Ascending aorta (tissue), 2 donors: ENCODE data around the gene KIDINS220. TPM values are rescaled to one million over a fixed set of nuclear protein-coding genes. Genes with fewer than 3 reads are reported as not detected.

Source experiments
- DNase-seq, 2 donors: peaks; one replicate each; pipeline ENCODE4 v3.0.0-alpha.2; 2019; ENCODE audit warnings: low spot score in 2 of 2
- H3K27ac ChIP-seq, 2 donors: fragments of 200-600 bp; sonication (generic); one replicate each; pipeline ENCODE4 v1.5.1; 2016 to 2017; ENCODE audit warnings: mild to moderate bottlenecking in 1 of 2
- H3K27me3 ChIP-seq: fragments of 200-600 bp; sonication (generic); one replicate; pipeline ENCODE4 v1.5.1; 2017
- H3K36me3 ChIP-seq, 2 donors: fragments of 200-600 bp; sonication (generic); one replicate each; pipeline ENCODE4 v1.5.1; 2016
- H3K4me1 ChIP-seq, 2 donors: fragments of 200-600 bp; sonication (generic); one replicate each; pipeline ENCODE4 v1.5.1; 2016 to 2017; ENCODE audit warnings: mild to moderate bottlenecking in 1 of 2
- H3K4me3 ChIP-seq, 2 donors: fragments of 200-600 bp; sonication (generic); one replicate each; pipeline ENCODE4 v1.5.1; 2016 to 2017; ENCODE audit warnings: mild to moderate bottlenecking in 1 of 2
- H3K9me3 ChIP-seq, 2 donors: fragments of 200-600 bp; sonication (generic); one replicate each; pipeline ENCODE4 v1.5.1; 2016
- intact Hi-C: fragments of 100-400 bp; cut with DNase I; formaldehyde crosslinking; loops from one replicate; pipeline ENCODE4 v1.15.1; 2023
- total RNA-seq: library from RNA; depleted of rRNA; stranded (reverse); fragments of >200 nt; gene quantifications from one replicate; pipeline ENCODE4 v1.1.0, GENCODE V29; 2016
- TF ChIP-seq, protein P1 (sequence below), 3 experiments: fragments of 200-600 bp in 2 of 3; fragments of 450-650 bp in 1 of 3; sonication (generic) in 2 of 3; IDR thresholded peaks; one replicate each; pipeline ENCODE4 v1.5.1; 2016 to 2019; ENCODE audit warnings: antibody characterized with exemption in 3 of 3, mild to moderate bottlenecking in 1 of 3, moderate library complexity in 1 of 3

Gene KIDINS220
- total RNA-seq, 1 donor from 2014 or later: 59.1 TPM

DNA sequence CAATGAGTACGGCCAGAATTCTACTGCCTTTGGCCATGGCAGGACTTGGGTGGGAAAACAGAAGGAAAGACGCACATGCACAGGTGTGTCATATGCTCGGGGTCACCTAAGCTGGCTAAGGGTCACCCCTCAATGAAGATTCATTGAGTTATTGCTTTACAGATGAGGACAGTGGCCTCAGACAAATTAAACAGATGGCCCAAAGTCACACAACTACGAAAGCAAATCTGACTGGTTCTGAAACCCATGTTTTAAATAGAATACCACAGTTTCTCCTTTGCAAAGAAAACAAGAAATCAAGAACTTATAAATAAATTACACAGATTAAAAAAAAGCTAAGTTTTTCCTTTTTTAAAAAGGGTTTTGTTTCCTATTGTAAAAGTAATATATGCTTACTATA, 85.0 kb downstream of the KIDINS220 start:
- TF ChIP-seq, protein P1, sequence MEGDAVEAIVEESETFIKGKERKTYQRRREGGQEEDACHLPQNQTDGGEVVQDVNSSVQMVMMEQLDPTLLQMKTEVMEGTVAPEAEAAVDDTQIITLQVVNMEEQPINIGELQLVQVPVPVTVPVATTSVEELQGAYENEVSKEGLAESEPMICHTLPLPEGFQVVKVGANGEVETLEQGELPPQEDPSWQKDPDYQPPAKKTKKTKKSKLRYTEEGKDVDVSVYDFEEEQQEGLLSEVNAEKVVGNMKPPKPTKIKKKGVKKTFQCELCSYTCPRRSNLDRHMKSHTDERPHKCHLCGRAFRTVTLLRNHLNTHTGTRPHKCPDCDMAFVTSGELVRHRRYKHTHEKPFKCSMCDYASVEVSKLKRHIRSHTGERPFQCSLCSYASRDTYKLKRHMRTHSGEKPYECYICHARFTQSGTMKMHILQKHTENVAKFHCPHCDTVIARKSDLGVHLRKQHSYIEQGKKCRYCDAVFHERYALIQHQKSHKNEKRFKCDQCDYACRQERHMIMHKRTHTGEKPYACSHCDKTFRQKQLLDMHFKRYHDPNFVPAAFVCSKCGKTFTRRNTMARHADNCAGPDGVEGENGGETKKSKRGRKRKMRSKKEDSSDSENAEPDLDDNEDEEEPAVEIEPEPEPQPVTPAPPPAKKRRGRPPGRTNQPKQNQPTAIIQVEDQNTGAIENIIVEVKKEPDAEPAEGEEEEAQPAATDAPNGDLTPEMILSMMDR (IDR thresholded peaks at IDR 0.05): no peak
- no peak overlapping the region for H3K27ac ChIP-seq
- H3K27me3 ChIP-seq: no peaks in the 10 kb centered on the region
- no peaks in the 10 kb centered on the region for H3K4me1 ChIP-seq
- no peak for DNase-seq
- H3K9me3 ChIP-seq: peaks cover 3 to 8% of the 10 kb centered on the region in 2 donors
- H3K36me3 ChIP-seq: peaks cover 5 to 26% of the 10 kb centered on the region in 2 donors
- no peak overlapping the region for H3K4me3 ChIP-seq
- intact Hi-C loops: no loop called here

DNA sequence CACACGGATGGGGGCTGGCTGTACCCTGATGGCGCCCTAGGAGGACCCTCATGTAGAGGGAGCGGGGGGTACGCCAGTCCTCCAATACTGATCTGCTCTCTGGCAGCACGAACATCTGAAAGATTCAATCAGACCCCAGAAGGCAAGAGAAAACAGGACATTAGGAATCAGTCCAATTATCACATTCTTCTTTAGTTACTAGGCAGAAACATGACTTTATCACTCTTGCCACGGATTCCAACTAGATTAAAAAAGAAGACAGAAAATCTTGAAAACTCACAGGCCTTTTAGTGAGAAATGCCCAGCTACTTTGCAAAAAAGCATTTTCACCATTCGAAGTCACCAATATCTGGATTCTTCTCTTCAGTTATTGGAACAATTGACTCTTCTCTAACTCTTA, 87.2 kb downstream of the KIDINS220 start:
- H3K27me3 ChIP-seq: no peaks in the 10 kb centered on the region
- TF ChIP-seq, protein P1 (IDR thresholded peaks at IDR 0.05): no peak
- intact Hi-C loops: no loop called here
- no peaks in the 10 kb centered on the region for H3K9me3 ChIP-seq
- H3K36me3 ChIP-seq: peaks cover 9 to 21% of the 10 kb centered on the region in 2 donors
- DNase-seq: no peak
- H3K27ac ChIP-seq: no peak overlapping the region
- H3K4me3 ChIP-seq: no peak overlapping the region
- H3K4me1 ChIP-seq: no peaks in the 10 kb centered on the region

DNA sequence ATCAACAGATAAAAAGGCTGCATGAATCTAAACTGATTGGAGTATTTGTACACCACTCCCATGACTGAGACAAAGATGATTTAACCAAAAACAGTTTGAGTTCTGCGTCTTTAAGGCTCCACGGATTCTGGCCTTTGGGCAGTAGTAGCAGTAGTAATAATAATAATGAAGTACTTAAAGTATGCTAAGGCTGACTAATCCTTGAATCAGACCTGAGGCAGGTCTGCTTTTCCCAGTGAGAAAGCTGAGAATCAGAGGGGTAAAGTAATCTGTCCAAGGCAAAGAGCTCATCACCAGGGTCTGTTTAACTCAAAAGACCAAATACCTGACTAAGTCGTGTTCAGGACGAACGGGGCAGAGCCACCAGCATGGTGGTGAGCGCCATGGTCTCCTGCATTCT, 94.2 kb downstream of the KIDINS220 start:
- Histone ChIP-seq H3K9me3 (no peaks in the 10 kb centered on the region), H3K4me3 (no peak overlapping the region), H3K4me1 (no peaks in the 10 kb centered on the region), H3K27me3 (no peaks in the 10 kb centered on the region), H3K27ac (no peak overlapping the region), H3K36me3 (peaks cover 17 to 39% of the 10 kb centered on the region in 2 donors)
- TF ChIP-seq, protein P1 (IDR thresholded peaks at IDR 0.05): no peak
- intact Hi-C loops: no loop called here
- no peak for DNase-seq

GRCh38 chr2:8740136-8740535, 97.3 kb downstream of the KIDINS220 start:
- TF ChIP-seq, protein P1 (IDR thresholded peaks at IDR 0.05): no peak

DNA sequence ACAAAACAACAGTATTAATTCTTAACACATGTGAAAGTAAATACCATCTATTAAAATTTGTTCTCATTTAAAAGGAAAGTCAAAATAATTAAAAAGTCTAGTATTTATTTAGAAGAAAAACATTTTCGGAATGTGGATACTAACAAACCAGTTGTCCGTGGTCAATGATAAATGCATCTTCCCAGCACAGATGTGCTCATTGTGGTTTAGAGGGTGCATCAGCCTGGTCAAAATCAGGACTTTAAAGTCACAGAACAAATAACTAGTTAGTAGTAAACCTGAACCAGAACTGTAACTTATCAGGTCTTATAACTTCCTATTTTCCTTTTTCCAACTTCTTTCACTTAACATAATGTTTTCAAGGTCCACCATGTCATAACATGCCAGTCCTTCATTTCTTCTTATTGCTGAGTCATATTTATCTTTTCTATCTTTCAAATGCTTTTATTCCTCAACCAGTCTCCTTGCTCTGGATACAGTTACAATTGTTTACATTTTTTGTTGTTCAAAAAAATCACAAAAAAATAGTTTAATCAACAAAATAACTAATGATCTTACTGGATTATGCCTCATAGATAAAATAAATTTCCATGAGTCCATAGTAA, 99.7 kb downstream of the KIDINS220 start:
- intact Hi-C loops: no loop called here
- Histone ChIP-seq H3K36me3 (peaks cover 42 to 58% of the 10 kb centered on the region in 2 donors), H3K9me3 (no peaks in the 10 kb centered on the region), H3K27me3 (no peaks in the 10 kb centered on the region), H3K4me3 (no peak overlapping the region), H3K27ac (no peak overlapping the region), H3K4me1 (no peaks in the 10 kb centered on the region)
- DNase-seq: no peak
- TF ChIP-seq, protein P1 (IDR thresholded peaks at IDR 0.05): no peak

More at GRCh38 chr2:8740136-8740535, 97.3 kb downstream of the KIDINS220 start:
- H3K27ac ChIP-seq: no peak overlapping the region
- H3K4me3 ChIP-seq: no peak overlapping the region
- no peaks in the 10 kb centered on the region for H3K4me1 ChIP-seq
- intact Hi-C loops: no loop called here
- DNase-seq: no peak
- no peaks in the 10 kb centered on the region for H3K9me3 ChIP-seq
- H3K27me3 ChIP-seq: no peaks in the 10 kb centered on the region
- peaks cover 25 to 44% of the 10 kb centered on the region in 2 donors for H3K36me3 ChIP-seq

GRCh38 chr2:8732601-8733000, 104.8 kb downstream of the KIDINS220 start:
- no peak overlapping the region for H3K27ac ChIP-seq
- H3K36me3 ChIP-seq: peaks cover 65 to 77% of the 10 kb centered on the region in 2 donors
- TF ChIP-seq, protein P1 (IDR thresholded peaks at IDR 0.05): no peak
- H3K4me1 ChIP-seq: no peaks in the 10 kb centered on the region
- no peaks in the 10 kb centered on the region for H3K9me3 ChIP-seq
- no peaks in the 10 kb centered on the region for H3K27me3 ChIP-seq
- no peak overlapping the region for H3K4me3 ChIP-seq
- intact Hi-C loops: no loop called here
- no peak for DNase-seq
